ENCODE data around the gene HCN3.
"Not testable (repeated sequence)": the region's sequence is repeated elsewhere in the genome, so short reads cannot be mapped to it uniquely, and the experiment has no call there.

Gene HCN3

GRCh38 chr1:155309423-155310021 is 32.3 kb downstream of the HCN3 start:
- no peak for DNase-seq (ENCODE audit: low read depth in 2 of 2)

- no peak for DNase-seq (ENCODE audit: low read depth in 2 of 2)
These were observed 36.0 kb downstream of the HCN3 start for GRCh38 chr1:155313261-155313660.

- no peak for DNase-seq (ENCODE audit: low read depth in 2 of 2)
These were observed 39.7 kb downstream of the HCN3 start for GRCh38 chr1:155316922-155317321.

DNA sequence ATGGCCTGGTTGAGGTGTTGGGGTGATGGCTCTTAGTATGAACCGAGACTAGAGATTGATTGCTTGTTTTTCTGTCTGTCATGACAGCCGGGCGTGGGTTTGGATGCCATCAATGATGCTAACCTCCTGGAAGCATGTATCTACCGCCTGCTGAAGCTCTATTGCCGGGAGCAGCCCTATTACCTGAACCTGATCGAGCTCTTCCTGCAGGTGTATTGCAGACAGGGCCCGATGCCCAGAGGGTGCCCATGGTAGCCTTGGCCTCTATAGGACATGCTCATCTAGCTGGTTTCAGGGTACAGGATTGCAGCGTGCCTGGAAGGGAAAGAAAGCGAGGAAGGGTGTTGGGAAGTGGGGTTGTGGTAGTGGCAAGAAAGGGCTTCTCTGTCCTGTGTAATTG is 40.8 kb downstream of the HCN3 start:
- no peak for DNase-seq (ENCODE audit: low read depth in 2 of 2)

DNA sequence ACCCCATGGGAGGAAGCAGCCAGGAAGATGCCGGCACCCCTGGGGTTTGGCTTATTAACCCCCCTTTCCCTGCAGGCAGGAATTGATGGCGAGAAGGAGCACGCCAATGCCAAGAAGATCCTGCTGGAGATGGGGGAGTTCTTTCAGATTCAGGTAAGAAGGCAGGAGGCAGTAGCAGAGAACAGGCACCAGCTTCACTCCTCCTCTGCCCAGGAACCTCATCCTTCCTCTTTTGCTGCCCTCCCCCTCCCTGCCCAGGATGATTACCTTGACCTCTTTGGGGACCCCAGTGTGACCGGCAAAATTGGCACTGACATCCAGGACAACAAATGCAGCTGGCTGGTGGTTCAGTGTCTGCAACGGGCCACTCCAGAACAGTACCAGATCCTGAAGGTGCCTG is 42.3 kb downstream of the HCN3 start:
- DNase-seq (ENCODE audit: low read depth in 2 of 2): no peak

DNA sequence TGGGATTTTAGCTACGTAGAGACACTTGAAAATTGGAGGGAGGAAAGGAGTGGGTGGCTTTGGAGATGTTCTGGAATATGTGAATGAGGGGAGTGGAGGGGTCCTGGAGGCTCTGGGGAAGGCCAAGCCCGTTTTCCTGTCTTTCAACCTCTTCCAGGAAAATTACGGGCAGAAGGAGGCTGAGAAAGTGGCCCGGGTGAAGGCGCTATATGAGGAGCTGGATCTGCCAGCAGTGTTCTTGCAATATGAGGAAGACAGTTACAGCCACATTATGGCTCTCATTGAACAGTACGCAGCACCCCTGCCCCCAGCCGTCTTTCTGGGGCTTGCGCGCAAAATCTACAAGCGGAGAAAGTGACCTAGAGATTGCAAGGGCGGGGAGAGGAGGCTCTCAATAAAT is 43.0 kb downstream of the HCN3 start:
- no peak for DNase-seq (ENCODE audit: low read depth in 2 of 2)

DNA sequence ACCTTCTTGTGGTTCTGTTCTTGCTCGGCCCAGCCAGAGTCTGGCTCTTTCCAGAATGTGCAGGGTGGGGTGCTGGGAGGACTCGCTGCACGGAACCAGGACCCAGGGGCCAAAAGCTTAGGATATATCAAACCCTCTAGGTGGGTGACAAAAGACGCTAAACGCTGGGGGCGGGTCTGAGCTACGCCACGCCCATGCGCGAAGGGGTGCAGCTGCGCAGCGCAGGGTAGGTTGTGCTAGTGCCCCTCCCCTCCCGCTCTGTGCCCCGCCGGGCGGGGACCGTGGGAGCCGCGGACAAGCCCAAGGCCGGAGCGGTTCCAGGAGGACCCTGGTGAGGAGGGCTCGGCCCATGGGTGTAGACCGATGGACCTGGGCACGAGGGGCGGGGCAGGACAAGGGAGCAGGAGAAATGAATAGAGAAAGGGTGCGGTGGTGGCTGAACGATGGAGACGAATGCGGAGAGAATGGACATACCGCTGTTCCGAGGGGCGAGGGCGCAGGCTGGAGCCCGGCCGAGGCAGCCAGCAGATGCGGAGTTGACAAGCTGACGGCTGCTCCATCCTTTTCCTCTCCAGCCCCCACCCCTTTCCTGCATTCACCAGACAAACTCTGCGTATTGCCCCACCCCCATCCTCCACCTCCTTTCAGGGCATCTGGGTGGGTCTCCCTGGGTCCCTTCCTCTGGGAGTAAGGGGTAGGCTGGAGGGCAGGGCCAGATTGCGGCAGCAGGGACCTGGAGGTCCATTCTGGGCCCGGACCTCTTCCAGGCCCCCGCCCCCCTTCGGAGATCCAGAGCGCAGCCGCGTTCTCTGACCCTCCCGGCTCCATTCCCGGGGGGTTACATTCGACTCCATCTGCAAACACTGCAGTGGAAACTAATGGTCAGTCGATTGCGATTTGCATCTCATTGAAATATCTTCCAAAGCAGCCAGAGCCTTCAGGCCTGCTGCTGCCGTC is 43.7 kb downstream of the HCN3 start, which contains the start of gene RUSC1:
TSS of gene RUSC1 (plus strand) at position 234 of the 957 bp plus-strand sequence. CDS start 880 bp downstream, outside the sequence.
- peak; percentile 39 to 51 for DNase-seq (ENCODE audit: low read depth in 2 of 2)

DNA sequence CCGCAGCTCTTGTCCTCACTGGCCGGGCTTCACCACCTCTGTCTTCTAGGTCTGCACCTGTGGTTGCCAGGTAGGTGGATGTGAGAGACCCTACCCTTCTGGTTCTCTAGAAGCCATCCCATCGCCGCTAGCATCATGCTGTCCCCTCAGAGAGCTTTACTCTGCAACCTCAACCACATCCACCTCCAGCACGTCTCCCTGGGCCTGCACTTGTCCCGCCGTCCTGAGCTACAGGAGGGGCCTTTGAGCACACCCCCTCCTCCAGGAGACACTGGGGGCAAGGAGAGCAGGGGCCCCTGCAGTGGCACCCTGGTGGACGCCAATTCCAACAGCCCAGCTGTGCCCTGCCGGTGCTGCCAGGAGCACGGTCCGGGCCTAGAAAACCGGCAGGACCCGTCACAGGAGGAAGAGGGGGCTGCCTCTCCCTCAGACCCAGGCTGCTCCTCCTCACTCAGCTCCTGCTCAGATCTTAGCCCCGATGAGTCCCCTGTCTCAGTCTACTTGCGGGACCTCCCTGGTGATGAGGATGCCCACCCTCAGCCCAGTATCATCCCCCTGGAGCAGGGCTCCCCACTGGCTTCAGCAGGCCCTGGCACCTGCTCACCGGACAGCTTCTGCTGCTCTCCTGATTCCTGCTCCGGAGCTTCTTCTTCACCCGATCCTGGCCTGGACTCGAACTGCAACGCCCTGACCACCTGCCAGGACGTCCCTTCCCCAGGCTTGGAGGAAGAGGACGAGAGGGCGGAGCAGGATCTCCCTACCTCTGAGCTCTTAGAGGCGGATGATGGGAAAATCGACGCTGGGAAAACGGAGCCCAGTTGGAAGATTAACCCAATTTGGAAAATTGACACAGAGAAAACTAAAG is 44.6 kb downstream of the HCN3 start:
- no peak for DNase-seq (ENCODE audit: low read depth in 2 of 2)

GRCh38 chr1:155322571-155322952 is 45.3 kb downstream of the HCN3 start:
- no peak for DNase-seq (ENCODE audit: low read depth in 2 of 2)

DNA sequence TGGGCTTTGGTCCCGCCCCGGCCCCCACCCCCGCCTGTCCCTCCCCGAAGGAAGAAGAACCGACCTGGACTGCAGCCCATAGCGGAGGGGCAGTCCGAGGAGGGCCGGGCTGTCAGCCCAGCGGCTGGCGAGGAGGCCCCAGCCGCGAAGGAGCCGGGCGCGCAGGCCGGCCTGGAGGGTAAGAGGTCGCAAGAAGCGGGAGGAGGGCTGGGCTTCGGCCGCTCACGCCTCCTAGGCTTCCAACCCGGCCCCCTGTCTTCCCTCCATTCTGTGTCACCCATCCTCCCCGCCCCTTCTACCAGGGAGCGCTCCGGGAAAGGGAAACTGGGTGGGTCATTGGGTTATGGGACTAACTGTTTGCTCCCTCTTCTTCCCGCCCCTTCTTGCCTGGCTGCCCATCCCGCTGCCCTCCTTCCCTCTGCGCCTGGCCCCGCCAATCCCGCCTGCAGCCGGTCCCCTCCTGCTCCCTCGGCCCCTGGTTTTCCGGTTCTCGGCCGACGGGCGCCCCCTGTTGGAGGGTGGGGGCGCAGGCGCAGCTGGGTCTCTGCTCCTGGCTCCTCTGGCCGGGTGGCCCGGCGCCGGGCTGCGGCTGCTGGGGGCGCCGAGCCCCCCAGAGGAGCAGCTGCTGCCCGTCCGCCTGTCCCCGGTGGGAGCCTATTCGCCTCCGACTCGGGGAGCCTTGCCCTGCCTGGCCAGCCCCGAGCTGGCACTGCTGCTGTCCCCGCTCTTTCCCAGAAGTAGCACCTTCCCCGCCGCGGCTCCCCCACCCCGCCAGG is 45.9 kb downstream of the HCN3 start:
- DNase-seq (ENCODE audit: low read depth in 2 of 2): peak; percentile 66 to 70

GRCh38 chr1:155323729-155324036 is 46.4 kb downstream of the HCN3 start:
- DNase-seq (ENCODE audit: low read depth in 2 of 2): peak; percentile 53 to 58

DNA sequence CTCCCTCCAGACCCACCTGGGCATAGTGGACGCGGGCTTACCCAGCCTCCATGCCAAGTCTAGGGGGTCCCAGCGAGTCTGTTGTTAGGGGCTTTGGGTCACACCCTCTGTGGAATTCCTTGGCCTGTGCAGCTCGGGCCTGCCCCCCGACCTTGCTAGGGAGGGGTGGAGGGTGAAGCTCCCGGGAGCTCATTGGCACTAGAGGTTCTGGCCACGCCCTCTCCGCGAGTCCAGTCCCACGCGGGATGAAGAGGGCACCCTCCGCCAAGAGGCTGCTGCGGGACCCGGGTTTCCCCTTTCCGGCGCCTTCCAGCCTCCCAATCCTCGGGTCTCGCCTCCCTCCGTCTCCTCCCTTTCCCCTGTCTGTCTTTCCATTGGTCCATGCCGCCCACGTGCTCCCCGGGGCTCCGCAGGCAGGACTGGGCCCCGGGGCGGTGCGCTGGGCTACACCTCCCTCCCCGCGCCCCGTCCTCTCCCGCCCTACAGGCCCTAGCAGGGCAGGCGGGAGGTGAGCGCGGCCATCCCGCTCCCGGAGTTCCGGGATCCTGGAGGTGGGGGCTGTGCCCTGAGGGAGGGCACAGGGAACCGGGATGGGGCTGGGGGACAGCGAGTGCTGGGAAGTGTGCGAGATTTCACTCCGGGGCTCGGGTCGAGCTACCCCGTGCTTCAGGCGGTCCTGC is 46.9 kb downstream of the HCN3 start:
- peak; percentile 67 to 69 for DNase-seq (ENCODE audit: low read depth in 2 of 2)

DNA sequence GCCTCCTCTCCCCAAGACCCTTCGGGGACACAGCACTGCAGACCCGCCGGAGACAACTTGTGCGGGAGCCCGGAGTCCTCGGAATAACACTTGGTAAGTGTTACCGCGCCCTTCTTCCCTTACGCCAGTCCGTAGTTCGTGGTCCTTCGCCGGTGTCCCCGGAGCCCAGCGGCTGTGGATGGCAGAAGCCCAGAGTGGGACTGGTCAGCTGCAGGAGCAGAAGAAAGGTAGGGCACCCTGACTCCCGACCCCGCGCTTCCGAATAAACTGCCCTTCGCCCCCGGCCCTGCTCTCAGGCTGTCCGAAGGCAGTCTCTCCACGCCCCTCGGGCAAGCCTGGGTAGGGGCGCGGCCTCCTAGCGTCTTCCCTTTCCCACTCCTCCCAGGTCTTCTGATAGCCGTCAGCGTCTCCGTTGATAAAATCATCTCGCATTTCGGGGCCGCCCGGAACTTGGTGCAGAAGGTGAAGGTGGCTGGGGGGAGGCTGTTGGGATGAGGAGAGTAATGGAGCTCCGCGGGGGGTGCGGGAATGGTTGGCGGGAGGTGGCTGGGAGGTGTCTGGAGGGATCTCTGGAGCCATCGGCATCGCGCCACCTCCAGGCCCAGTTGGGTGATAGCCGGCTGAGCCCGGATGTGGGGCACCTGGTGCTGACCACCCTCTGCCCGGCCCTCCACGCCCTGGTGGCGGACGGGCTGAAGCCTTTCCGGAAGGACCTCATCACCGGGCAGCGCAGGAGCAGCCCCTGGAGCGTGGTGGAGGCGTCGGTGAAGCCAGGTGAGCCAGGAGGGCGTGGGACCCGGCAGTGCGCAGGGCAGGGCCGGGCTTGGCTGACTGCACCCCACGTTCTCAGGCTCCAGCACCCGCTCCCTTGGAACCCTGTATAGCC is 47.7 kb downstream of the HCN3 start:
- DNase-seq (ENCODE audit: low read depth in 2 of 2): no peak

- DNase-seq (ENCODE audit: low read depth in 2 of 2): no peak
These were observed 48.3 kb downstream of the HCN3 start for GRCh38 chr1:155325603-155325893.

GRCh38 chr1:155326020-155326526 is 48.8 kb downstream of the HCN3 start:
- DNase-seq (ENCODE audit: low read depth in 2 of 2): no peak

DNA sequence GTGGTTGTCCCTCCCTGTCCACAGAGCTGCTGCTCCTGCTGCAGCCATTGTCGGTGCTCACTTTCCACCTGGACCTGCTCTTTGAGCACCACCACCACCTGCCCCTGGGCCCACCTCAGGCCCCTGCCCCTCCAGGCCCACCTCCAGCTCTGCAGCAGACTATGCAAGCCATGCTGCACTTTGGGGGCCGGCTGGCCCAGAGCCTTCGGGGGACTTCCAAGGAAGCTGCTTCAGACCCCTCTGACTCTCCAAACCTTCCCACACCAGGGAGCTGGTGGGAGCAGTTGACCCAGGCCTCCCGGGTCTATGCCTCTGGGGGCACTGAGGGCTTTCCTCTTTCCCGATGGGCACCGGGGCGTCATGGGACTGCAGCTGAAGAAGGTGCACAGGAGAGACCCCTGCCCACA is 49.4 kb downstream of the HCN3 start:
- DNase-seq (ENCODE audit: low read depth in 2 of 2): no peak

GRCh38 chr1:155327981-155328380 is 50.7 kb downstream of the HCN3 start:
- DNase-seq (ENCODE audit: low read depth in 2 of 2): no peak

DNA sequence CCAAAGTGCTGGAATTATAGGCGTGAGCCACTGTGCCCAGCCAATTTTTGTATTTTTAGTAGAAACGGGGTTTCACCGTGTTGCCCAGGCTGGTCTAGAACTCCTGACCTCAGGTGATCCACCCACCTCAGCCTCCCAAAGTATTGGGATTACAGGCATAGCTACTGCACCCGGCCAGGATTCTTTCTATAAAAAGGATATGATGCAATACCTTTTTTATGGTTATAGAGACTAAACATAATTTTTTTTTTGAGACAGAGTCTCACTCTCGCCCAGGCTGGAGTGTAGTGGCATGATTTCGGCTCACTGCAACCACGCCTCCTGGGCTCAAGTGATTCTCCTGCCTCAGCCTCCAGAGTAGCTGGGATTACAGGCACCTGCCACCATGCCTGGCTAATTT is 51.6 kb downstream of the HCN3 start:
- DNase-seq (ENCODE audit: low read depth in 2 of 2): not testable (repeated sequence)

DNA sequence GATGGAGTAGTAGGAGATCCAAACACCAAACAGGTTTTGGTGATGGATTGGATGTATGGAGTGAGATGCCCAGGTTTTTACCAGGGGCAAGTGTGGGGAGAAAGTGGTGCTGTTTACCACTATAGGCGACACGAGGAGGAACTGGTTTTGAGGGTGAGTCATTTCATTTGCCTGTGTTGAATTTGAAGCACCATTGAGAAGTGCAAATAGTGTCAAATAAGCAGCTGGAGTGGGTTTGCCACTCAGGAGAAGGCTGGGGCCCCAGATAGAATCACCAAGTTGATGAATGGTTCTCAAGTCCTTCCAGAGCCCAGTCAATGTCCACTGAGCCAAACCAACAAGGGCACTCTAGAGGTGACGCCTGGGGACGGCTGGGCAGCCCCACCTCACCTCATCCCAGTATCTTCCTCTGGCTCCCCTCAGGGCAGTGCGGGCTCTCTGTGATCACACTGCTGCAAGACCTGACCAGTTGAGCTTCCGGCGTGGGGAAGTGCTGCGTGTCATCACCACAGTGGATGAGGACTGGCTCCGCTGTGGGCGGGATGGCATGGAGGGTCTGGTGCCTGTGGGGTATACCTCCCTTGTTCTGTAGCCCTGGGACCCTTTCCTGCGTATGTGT is 52.8 kb downstream of the HCN3 start:
- DNase-seq (ENCODE audit: low read depth in 2 of 2): no peak

Data from activated CD8-positive, alpha-beta memory T cell treated with anti-CD3 and anti-CD28 coated beads for 4 hours (primary cell).